ENCODE measurements around the gene ZNF316. TPM values are rescaled to one million over a fixed set of nuclear protein-coding genes. Genes with fewer than 3 reads are reported as not detected.

ZNF316 gene
- 10 to 100 TPM; 46.6 to 50.9 TPM for total RNA-seq
- polyA plus RNA-seq (ENCODE audit: insufficient read depth, low read depth, low replicate concordance), result 22.7 TPM
- long read RNA-seq, donor 1, result 0 reads
- long read RNA-seq, donor 2, result 0 reads

DNA sequence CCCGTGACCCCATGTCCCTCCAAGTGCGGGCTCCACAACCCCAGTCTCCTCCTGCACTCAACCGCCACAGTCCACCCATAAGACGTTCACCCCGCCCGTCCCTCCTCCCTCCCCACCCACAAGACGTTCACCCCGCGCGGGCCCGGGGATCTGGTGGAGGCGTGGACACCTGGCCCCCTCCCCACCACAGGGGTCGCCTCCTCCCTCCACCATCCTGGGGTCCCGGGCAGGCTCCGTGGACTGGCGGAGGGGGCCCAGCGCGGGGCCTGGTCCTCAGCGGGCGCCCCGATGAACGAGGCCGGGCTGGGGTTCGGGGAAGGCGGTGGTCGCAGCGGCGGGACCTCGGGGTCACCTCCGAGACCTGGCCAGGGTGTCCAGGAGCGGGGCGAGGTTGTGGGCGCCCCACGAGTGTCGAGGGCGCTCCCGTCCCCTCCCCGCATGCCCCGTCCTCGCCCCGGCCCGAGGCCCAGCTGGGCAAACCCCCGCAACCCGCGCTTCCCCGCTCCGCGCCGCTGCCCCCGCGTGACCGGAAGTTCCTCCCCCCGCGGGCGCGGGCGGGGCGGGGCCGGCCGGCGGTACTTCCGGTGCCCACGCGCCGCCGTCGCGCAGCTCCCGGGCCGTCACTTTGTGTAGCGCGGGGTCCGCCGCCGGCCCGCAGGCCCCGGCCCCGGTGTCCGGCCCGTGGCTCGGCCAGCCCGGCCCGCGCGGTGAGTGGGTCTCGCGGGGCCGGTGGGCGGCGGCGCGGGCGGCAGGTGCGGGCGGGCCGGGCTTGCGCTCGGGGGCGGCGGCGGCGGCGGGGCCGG lies at the start of gene ZNF316:
ZNF316 (plus strand) TSS at position 578 of the 803 bp plus-strand sequence. CDS start 5,092 bp downstream, outside the sequence.
- intact Hi-C loops (cut with DNase I; ENCODE audit: low total_unique reads), result no loop called here
- no peaks in the 10 kb centered on the region for H3K9me3 ChIP-seq
- peak within 1 kb of the TSS; percentile 78 to 89 for H3K27ac ChIP-seq
- H3K36me3 ChIP-seq (ENCODE audit: low read depth, missing control alignments), result no peaks in the 10 kb centered on the region
- H3K4me1 ChIP-seq, result peaks cover 18% of the 10 kb centered on the region
- H3K27me3 ChIP-seq, result no peaks in the 10 kb centered on the region
- TF ChIP-seq POLR2A (IDR thresholded peaks at IDR 0.05), result no peak
- TF ChIP-seq, protein P1, sequence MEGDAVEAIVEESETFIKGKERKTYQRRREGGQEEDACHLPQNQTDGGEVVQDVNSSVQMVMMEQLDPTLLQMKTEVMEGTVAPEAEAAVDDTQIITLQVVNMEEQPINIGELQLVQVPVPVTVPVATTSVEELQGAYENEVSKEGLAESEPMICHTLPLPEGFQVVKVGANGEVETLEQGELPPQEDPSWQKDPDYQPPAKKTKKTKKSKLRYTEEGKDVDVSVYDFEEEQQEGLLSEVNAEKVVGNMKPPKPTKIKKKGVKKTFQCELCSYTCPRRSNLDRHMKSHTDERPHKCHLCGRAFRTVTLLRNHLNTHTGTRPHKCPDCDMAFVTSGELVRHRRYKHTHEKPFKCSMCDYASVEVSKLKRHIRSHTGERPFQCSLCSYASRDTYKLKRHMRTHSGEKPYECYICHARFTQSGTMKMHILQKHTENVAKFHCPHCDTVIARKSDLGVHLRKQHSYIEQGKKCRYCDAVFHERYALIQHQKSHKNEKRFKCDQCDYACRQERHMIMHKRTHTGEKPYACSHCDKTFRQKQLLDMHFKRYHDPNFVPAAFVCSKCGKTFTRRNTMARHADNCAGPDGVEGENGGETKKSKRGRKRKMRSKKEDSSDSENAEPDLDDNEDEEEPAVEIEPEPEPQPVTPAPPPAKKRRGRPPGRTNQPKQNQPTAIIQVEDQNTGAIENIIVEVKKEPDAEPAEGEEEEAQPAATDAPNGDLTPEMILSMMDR (IDR thresholded peaks at IDR 0.05), result no peak
- peak; percentile 61 for DNase-seq
- peak within 1 kb of the TSS; percentile 84 to 87 for H3K4me3 ChIP-seq
- 0 to 1% methylated on average over 9 to 43 of the region's 104 CpGs for WGBS, 2 donors

DNA sequence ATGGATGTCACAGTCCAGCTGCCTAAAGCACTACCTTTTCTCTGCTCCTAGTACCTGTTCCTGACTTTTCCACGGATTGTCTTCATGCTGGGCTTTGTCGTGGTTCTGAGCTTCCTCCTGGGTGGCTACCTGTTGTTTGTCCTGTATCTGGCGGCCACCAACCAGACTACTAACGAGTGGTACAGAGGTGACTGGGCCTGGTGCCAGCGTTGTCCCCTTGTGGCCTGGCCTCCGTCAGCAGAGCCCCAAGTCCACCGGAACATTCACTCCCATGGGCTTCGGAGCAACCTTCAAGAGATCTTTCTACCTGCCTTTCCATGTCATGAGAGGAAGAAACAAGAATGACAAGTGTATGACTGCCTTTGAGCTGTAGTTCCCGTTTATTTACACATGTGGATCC lies 48.6 kb upstream of the ZNF316 start:
- no peak for DNase-seq
- TF ChIP-seq, protein P1 (IDR thresholded peaks at IDR 0.05), result no peak
- no peak for TF ChIP-seq POLR2A (IDR thresholded peaks at IDR 0.05)
- intact Hi-C loops (cut with DNase I; ENCODE audit: low total_unique reads), result no loop called here
- Histone ChIP-seq H3K36me3 (ENCODE audit: low read depth, missing control alignments) (no peaks in the 10 kb centered on the region), H3K9me3 (no peaks in the 10 kb centered on the region), H3K4me3 (no peak overlapping the region), H3K27me3 (no peaks in the 10 kb centered on the region), H3K4me1 (peaks cover 10% of the 10 kb centered on the region), H3K27ac (no peak overlapping the region)
- 83% methylated on average over 9 of the region's 9 CpGs for WGBS, 2 donors

DNA sequence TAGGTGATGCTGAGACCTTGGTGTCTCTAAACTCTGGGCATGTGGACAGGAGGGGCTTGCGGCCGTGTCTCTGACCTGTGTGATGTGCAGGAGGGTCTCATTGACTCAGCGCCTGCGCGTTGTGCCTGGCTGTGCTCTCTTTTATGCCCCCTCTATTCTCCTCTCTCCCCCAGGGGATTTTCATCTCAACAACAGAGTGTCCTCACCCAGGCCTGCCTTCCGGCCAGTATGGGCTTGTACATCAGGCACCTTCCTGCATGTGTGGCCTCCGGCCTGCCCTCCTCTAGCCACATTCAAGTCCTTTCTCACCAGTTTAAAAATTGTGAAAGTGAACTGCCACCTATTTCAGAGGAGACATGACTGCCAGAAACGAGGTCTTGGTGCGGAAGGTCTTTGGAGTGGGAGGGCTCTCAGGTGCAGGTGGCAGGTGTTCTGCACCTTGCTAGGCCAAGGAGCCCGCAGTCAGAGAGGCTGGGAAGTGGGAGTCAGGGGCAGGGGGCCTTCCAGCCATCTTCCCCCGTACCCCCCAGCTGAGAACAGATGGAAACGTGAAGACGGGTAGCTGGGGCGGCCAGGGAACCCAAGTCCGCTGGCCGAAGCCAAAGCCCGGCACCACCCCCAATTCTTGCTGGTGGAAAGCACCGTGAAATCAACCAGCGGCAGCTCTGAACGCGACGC lies 47.8 kb upstream of the ZNF316 start:
- no peaks in the 10 kb centered on the region for H3K27me3 ChIP-seq
- H3K4me3 ChIP-seq, result peak overlapping the region; percentile 60 to 91
- peak overlapping the region; percentile 39 to 58 for H3K27ac ChIP-seq
- no peaks in the 10 kb centered on the region for H3K9me3 ChIP-seq
- no peak for DNase-seq
- intact Hi-C loops (cut with DNase I; ENCODE audit: low total_unique reads), result no loop called here
- H3K4me1 ChIP-seq, result peaks cover 10% of the 10 kb centered on the region
- WGBS, 2 donors, result 36 to 40% methylated on average over 13 to 22 of the region's 22 CpGs
- H3K36me3 ChIP-seq (ENCODE audit: low read depth, missing control alignments), result no peaks in the 10 kb centered on the region
- no peak for TF ChIP-seq POLR2A (IDR thresholded peaks at IDR 0.05)
- TF ChIP-seq, protein P1 (IDR thresholded peaks at IDR 0.05), result no peak

DNA sequence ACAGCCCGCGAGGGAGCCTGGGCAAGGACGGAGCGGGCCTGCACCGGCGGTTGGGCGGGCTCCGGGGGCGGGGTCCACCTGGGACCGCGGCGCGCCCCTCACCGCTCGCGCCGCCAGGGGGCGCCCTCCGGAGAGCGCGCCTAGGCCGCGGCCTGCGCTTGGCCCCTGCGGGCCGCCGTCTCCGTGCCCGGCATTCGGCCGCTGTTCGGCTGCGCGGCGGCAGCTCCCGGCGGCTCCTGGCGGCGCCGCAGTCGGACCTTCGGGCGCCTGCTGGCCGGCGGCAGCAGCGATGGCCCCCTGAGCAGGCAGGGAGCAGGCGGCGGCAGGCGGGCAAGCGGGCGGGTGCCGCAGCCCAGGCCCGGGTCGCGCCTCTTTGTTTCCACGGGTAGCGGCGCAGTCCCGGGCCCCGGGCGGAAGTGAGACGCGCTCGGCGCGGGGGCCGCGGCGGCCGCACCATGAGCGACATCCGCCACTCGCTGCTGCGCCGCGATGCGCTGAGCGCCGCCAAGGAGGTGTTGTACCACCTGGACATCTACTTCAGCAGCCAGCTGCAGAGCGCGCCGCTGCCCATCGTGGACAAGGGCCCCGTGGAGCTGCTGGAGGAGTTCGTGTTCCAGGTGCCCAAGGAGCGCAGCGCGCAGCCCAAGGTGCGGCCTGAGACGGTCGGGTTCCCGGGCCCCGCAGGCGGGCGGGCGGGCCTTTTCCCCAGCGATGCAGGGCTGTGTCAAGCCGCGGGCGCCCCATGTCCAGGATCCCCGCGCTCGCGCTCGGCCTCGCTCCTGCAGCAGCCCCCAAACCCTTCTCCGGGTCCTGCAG lies 47.1 kb upstream of the ZNF316 start, which contains the start of gene INTS15:
INTS15 (plus strand) TSS at position 193 of the 816 bp plus-strand sequence; CDS start at position 456, 263 bp downstream.
- intact Hi-C loops (cut with DNase I; ENCODE audit: low total_unique reads), result no loop called here
- no peaks in the 10 kb centered on the region for H3K36me3 ChIP-seq (ENCODE audit: low read depth, missing control alignments)

More for the DNA sequence above, 47.1 kb upstream of the ZNF316 start, which contains the start of gene INTS15:
- 0 to 1% methylated on average over 25 to 46 of the region's 107 CpGs for WGBS, 2 donors
- TF ChIP-seq, protein P1 (IDR thresholded peaks at IDR 0.05), result peak; percentile 85 to 99 (median 92)
- no peak for TF ChIP-seq POLR2A (IDR thresholded peaks at IDR 0.05)
- DNase-seq, result peak; percentile 80
- peak within 1 kb of the TSS; percentile 39 to 82 for H3K27ac ChIP-seq
- H3K9me3 ChIP-seq, result no peaks in the 10 kb centered on the region
- H3K27me3 ChIP-seq, result no peaks in the 10 kb centered on the region
- H3K4me1 ChIP-seq, result peaks cover 10% of the 10 kb centered on the region
- H3K4me3 ChIP-seq, result peak within 1 kb of the TSS; percentile 77 to 91
